Right lung (tissue), 5 donors: ENCODE data around the gene EYS. TPM values are rescaled to one million over a fixed set of nuclear protein-coding genes. Genes with fewer than 3 reads are reported as not detected.
"Not testable (repeated sequence)": the region's sequence is repeated elsewhere in the genome, so short reads cannot be mapped to it uniquely, and the experiment has no call there.

Experiments used
- DNase-seq, 2 donors: peaks; one replicate each; pipeline ENCODE4 v3.0.0-alpha.2; 2013
- polyA plus RNA-seq, 5 donors: library from polyadenylated mRNA; unstranded; fragments of 120-200 nt; gene quantifications; one replicate each; pipeline versions ENCODE4 v1.2.1 to v1.2.3, GENCODE V29; 2013; ENCODE audit warnings: inconsistent platforms in 1 of 5, low replicate concordance in 1 of 5; ENCODE audit not compliant: insufficient read length in 5 of 5, insufficient read depth in 1 of 5

Gene EYS
- polyA plus RNA-seq, 5 donors = 0.28 to 0.72 (median 0.54) TPM

- no peak for DNase-seq
These were observed 1709.8 kb downstream of the EYS start for GRCh38 chr6:63997221-63997620.

- no peak for DNase-seq
These were observed 1721.8 kb downstream of the EYS start for GRCh38 chr6:63985223-63985622.

GRCh38 chr6:63975699-63976098 lies 1731.3 kb downstream of the EYS start:
- no peak for DNase-seq

- DNase-seq = no peak
These were observed 1738.4 kb downstream of the EYS start for GRCh38 chr6:63968650-63969049.

GRCh38 chr6:63964366-63964765 lies 1742.7 kb downstream of the EYS start:
- no peak for DNase-seq

GRCh38 chr6:63963769-63964315 lies 1743.2 kb downstream of the EYS start:
- DNase-seq = no peak

- not testable (repeated sequence) for DNase-seq
These were observed 1753.5 kb downstream of the EYS start for GRCh38 chr6:63953336-63954021.

GRCh38 chr6:63947792-63948529 lies 1759.1 kb downstream of the EYS start:
- no peak for DNase-seq

GRCh38 chr6:63945987-63946386 lies 1761.0 kb downstream of the EYS start:
- DNase-seq = no peak

- no peak for DNase-seq
These were observed 1763.2 kb downstream of the EYS start for GRCh38 chr6:63943826-63944225.

- no peak for DNase-seq
These were observed 1765.1 kb downstream of the EYS start for GRCh38 chr6:63941747-63942470.

- no peak for DNase-seq
These were observed 1767.0 kb downstream of the EYS start for GRCh38 chr6:63940056-63940455.

GRCh38 chr6:63936399-63936798 lies 1770.6 kb downstream of the EYS start:
- DNase-seq = no peak

- DNase-seq = no peak
These were observed 1771.3 kb downstream of the EYS start for GRCh38 chr6:63935732-63936131.

- not testable (repeated sequence) for DNase-seq
These were observed 1773.1 kb downstream of the EYS start for GRCh38 chr6:63933948-63934347.

- DNase-seq = no peak
These were observed 1776.2 kb downstream of the EYS start for GRCh38 chr6:63930848-63931247.

- DNase-seq = no peak
These were observed 1777.9 kb downstream of the EYS start for GRCh38 chr6:63929111-63929510.

- DNase-seq = no peak
These were observed 1778.4 kb downstream of the EYS start for GRCh38 chr6:63928613-63929012.

GRCh38 chr6:63926950-63927927 lies 1779.8 kb downstream of the EYS start:
- DNase-seq = peak; percentile 86 to 90

- DNase-seq = no peak
These were observed 1780.7 kb downstream of the EYS start for GRCh38 chr6:63926258-63926780.
